Duodenal mucosa (tissue), 2 donors: ENCODE data around the gene EPHA8.
A peak's percentile ranks its signal among the peaks of the same experiment; 100 is the strongest.

Source experiments
- H3K27ac ChIP-seq: one replicate; pipeline ENCODE4 v1.7.0; 2013; ENCODE audit warnings: low read depth, low read length
- H3K27me3 ChIP-seq, 2 donors: one replicate each; pipeline ENCODE4 v1.7.0; 2013; ENCODE audit warnings: low read length in 2 of 2, control low read depth in 1 of 2; ENCODE audit not compliant: insufficient read depth in 2 of 2, control insufficient read depth in 1 of 2
- H3K36me3 ChIP-seq, 2 donors: one replicate each; pipeline ENCODE4 v1.7.0; 2013; ENCODE audit warnings: low read length in 2 of 2, control low read depth in 1 of 2; ENCODE audit not compliant: insufficient read depth in 2 of 2, control insufficient read depth in 1 of 2
- H3K4me1 ChIP-seq, 2 donors: one replicate each; pipeline ENCODE4 v1.7.0; 2013; ENCODE audit warnings: low read length in 2 of 2, control low read depth in 1 of 2; ENCODE audit not compliant: insufficient read depth in 2 of 2, control insufficient read depth in 1 of 2
- H3K4me3 ChIP-seq, 2 donors: one replicate each; pipeline ENCODE4 v1.7.0; 2013; ENCODE audit warnings: low read length in 2 of 2, low read depth in 1 of 2
- H3K9ac ChIP-seq, 2 donors: one replicate each; pipeline ENCODE4 v1.7.0; 2013; ENCODE audit warnings: low read length in 2 of 2, low read depth in 1 of 2
- H3K9me3 ChIP-seq, 2 donors: one replicate each; pipeline ENCODE4 v1.7.0; 2013; ENCODE audit warnings: low read length in 2 of 2, control low read depth in 1 of 2; ENCODE audit not compliant: control insufficient read depth in 1 of 2

The EPHA8 gene

DNA sequence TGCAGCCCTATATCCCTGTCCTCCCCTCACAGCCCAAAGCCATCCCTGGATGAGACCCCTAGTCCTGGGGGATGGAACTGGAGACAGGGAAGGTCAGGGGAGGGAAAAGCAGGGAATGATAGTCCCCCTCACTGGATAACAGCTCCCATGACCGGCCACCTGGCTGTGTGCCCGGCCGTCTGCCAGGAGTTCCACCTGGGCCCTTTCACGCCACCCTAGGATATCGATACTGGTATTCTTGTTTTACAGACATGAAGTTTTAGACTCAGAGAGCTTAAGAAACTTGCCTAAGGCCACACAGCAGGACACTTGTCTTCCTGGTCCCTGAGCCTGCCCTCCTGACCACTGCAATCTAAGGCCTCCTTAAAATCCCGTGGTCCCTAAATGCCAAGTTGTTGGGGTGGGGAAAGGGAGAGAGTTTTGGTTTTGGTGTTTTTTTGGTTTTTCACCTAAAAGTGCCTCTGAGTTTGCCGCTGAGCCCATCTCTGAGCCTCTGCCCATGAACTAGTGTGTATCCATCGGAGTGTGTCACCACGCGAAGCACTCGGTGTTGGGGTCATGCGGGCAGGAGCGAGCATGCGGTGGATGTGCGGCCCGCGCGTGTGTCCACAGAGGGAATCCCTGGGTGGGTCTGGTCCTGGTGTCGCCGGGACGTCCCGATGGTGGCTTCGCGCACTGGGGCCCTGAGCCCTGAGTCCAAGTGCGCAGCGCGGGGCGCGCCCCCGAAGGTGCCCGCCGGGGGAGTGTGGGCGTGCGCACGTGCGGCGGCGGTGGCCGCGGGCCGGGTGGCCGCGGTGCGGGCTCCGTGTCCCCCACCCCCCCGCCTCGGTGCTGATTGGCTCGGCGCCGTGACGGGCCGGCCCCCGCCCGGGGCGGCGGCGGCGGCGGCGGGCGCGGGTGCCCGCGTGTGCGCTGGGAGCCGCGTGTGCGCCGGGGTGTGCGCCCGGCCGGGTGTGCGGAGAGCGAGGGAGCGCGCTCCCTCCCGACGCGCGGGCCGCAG, at the start of gene EPHA8:
Gene EPHA8, plus strand, starts transcription at position 906 of the 1,000 bp plus-strand sequence. CDS start 147 bp downstream, outside the sequence.
- Histone ChIP-seq H3K9ac (no peak within 1 kb of the TSS), H3K4me1 (peaks cover 3 to 9% of the 10 kb centered on the region in 2 donors), H3K9me3 (no peaks in the 10 kb centered on the region), H3K4me3 (peak within 1 kb of the TSS in 1 of 2 donors; percentile 28), H3K27me3 (peaks cover 41 to 59% of the 10 kb centered on the region in 2 donors), H3K36me3 (no peaks in the 10 kb centered on the region), H3K27ac (no peak within 1 kb of the TSS)

DNA sequence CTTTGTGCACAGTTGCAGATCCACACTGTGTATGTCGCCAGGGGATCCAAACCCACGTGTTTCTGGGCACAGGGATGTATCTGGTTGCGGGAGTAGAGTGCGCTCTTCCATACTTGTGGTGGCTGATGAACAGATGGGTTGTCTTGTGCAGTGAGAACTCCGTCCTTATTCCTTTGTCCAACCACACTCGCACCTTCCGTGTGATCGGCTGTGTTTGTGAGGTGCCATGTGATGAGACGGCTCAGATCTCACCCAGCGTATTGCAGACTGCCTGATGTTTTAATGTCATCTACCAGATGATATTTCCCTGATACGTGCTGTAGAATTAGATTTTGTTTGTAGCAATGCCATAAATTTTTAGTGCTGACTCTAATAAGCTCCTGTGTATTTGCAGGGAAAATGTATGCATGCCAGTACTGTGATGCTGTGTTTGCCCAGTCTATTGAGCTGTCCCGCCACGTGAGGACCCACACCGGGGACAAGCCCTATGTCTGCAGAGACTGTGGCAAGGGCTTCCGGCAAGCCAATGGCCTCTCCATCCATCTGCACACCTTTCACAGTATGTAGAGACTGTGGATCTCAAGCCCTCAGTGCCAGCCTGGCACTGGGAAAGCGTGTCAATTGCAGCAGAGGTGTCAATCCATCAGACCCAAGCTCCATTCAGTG, 46.2 kb upstream of the EPHA8 start:
- Histone ChIP-seq H3K27ac (no peak overlapping the region), H3K4me3 (no peak overlapping the region), H3K27me3 (no peaks in the 10 kb centered on the region), H3K9ac (no peak overlapping the region), H3K4me1 (no peaks in the 10 kb centered on the region), H3K36me3 (peaks cover 76 to 98% of the 10 kb centered on the region in 2 donors), H3K9me3 (no peaks in the 10 kb centered on the region)

DNA sequence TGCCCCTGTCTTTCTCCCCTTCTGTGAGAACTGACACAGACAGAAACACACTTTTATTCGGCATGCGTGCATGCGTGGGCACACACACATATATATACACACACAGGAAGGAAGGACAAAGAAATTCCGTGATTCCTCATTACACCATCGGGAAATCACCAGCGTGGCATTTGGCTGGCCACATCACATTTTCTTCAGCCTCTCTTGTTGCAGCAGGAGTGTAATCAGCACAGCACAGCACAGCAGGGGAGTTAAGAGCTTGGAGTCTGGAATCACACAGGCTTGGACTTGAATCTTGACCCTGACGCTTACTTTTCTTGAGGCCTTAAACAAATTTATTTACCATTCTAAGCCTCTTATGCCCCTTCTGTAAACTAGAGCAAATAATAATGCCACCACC, 45.3 kb upstream of the EPHA8 start:
- Histone ChIP-seq H3K27ac (no peak overlapping the region), H3K27me3 (no peaks in the 10 kb centered on the region), H3K4me3 (no peak overlapping the region), H3K4me1 (no peaks in the 10 kb centered on the region), H3K36me3 (peaks cover 77 to 95% of the 10 kb centered on the region in 2 donors), H3K9ac (no peak overlapping the region), H3K9me3 (no peaks in the 10 kb centered on the region)

DNA sequence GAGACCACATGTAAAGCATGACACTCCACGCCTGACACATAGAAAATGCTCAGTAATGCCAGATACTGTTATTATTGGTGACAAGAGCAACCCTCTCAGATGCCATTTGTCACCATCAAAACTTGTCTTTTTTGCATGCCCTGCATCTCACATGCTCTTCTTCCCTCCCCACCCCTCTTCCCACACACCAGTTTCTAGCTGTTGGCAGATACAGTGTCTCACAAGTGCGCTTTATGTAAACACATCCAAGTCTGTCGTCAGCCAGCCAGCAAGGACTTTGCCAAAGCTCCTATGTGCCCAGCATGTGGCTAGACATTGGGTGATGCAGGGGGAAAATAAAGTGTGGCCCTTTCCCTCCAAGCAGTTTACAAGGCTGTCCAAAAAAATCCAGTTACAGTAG, 44.9 kb upstream of the EPHA8 start:
- no peaks in the 10 kb centered on the region for H3K27me3 ChIP-seq
- H3K4me1 ChIP-seq, result no peaks in the 10 kb centered on the region
- no peak overlapping the region for H3K9ac ChIP-seq
- H3K36me3 ChIP-seq, result peaks cover 79 to 94% of the 10 kb centered on the region in 2 donors
- H3K4me3 ChIP-seq, result no peak overlapping the region
- no peak overlapping the region for H3K27ac ChIP-seq
- H3K9me3 ChIP-seq, result no peaks in the 10 kb centered on the region

DNA sequence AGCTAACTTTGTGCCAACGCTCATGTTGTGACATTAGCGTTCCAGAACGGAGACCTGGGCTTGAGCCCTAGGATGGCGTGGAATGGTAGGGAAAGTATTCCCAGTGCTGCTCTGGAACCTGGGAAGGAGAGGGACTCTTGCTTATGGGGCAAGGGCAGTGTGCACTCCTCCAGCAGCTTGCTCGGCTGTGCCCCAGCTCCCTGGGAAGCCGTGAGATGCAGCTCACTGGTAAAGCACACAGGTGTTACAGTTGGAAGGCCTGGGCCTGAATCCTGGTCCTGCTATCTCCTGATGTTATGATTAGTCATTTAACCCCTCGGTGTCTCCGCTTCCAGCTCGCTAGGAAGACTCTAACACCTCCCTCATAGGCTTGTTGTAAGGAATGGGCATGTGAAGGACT, 42.4 kb upstream of the EPHA8 start:
- no peak overlapping the region for H3K4me3 ChIP-seq

DNA sequence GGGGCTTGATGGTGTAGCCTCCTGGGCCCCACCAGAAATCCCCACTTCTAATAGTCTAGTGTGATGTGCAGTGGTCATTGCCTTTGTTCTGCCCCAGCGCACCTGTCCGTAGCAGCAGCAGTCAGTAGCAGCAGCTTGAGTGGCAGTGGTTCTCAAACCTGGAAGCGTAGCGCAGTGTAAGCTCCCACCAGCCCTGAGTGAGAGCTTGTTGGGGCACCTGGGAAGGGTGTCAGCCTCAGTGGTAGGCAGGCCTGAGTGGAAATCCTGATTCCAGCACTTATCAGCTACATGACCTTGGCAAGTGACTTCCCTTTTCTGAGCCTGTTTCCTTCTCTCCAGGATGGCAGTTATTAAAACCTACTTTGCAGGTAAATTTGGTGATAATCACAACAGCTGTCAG, 41.6 kb upstream of the EPHA8 start:
- Histone ChIP-seq H3K4me1 (no peaks in the 10 kb centered on the region), H3K9me3 (no peaks in the 10 kb centered on the region), H3K9ac (no peak overlapping the region), H3K27me3 (no peaks in the 10 kb centered on the region), H3K27ac (no peak overlapping the region), H3K4me3 (no peak overlapping the region), H3K36me3 (peaks cover 84 to 92% of the 10 kb centered on the region in 2 donors)

More for the DNA sequence above, 42.4 kb upstream of the EPHA8 start:
- Histone ChIP-seq H3K9ac (no peak overlapping the region), H3K9me3 (no peaks in the 10 kb centered on the region), H3K27ac (no peak overlapping the region), H3K27me3 (no peaks in the 10 kb centered on the region), H3K36me3 (peaks cover 83 to 92% of the 10 kb centered on the region in 2 donors), H3K4me1 (no peaks in the 10 kb centered on the region)

DNA sequence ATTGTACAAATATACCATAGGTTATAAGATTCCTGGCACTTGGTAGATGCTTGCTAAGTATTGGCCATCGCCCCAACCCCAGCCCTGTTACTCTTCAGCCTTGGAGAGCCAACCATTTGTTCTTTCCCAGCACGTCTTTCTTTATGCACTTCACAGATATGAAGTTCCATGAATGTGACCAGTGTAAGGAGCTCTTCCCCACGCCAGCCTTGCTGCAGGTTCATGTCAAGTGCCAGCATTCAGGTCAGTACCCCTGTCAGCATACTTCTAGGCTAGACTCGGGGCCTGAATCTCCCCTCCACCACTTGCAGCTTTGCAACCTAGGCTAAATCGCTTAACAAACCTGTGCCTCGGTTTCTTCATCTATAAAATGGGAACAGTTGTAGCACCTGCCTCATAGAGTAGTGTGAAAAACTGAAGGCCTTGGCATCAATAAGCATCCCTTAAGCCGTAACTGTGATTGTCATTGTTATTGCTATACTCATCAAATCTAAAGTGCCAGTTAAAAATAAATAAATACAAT, 41.0 kb upstream of the EPHA8 start:
- Histone ChIP-seq H3K36me3 (peaks cover 82 to 92% of the 10 kb centered on the region in 2 donors), H3K9ac (no peak overlapping the region), H3K4me3 (no peak overlapping the region), H3K27me3 (no peaks in the 10 kb centered on the region), H3K4me1 (no peaks in the 10 kb centered on the region), H3K9me3 (no peaks in the 10 kb centered on the region), H3K27ac (no peak overlapping the region)

DNA sequence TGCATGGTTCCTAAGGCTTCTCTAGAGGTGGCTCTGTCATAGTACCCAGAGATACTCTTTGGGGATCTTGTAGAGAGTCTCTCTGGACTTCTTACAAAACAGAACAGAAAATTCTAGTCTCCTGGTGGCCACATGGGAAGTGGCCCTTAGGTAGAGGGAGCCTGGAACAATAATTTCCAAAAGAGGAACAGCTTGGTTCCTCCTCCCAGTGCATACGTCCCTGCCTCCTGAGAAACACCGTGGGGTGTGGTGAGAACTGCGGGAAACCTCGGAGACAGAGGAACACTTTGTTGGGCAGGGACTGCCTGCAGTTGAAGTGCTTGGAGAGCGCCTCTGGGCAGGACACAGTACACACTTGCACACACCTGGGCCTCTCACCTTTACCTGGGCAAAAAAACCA, 38.8 kb upstream of the EPHA8 start:
- no peaks in the 10 kb centered on the region for H3K27me3 ChIP-seq
- H3K36me3 ChIP-seq, result peaks cover 63 to 83% of the 10 kb centered on the region in 2 donors
- no peak overlapping the region for H3K4me3 ChIP-seq
- no peak overlapping the region for H3K9ac ChIP-seq
- H3K27ac ChIP-seq, result no peak overlapping the region
- no peaks in the 10 kb centered on the region for H3K9me3 ChIP-seq
- no peaks in the 10 kb centered on the region for H3K4me1 ChIP-seq

DNA sequence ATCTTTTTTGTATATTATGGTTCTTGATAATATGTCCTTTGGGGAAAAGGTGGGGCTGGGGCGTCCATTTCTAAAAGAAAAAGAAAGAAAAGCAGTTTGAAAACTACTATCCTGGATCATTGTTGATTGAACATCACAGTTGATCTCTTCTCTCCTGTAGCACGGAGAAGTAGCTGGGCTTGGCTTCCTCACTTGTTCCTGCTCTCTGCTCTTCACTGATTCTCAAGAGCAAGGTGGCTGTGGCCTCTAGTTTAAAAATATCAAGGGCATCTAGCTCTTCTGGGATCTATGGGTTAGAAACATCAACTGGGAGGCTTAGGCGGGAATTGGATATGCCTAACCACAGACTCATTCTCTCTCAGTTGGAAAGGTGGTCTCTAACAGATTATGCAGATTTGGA, 38.1 kb upstream of the EPHA8 start:
- peaks cover 57 to 76% of the 10 kb centered on the region in 2 donors for H3K36me3 ChIP-seq
- no peaks in the 10 kb centered on the region for H3K27me3 ChIP-seq
- H3K9ac ChIP-seq, result no peak overlapping the region
- H3K27ac ChIP-seq, result no peak overlapping the region
- H3K9me3 ChIP-seq, result no peaks in the 10 kb centered on the region
- H3K4me3 ChIP-seq, result no peak overlapping the region
- H3K4me1 ChIP-seq, result peaks cover 0 to 4% of the 10 kb centered on the region in 2 donors

DNA sequence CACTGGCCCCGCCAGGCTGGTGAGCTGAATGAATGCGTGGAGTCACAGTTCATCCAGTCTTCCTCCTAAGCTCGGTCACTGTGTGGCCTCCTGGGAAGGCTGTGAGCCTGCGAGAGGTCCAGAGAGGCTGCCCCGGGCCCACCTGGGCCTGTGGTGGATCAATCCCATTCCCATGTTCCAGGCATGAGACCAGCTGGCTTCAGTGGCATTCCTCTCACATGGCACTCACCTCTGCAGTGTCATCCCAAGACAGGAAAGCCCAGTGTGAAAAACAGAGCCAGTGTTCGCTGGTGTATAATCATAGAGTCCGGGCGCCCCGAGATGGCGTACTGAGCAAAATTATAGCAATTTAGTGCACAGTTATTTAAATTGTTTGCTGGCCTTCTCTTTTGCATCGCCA, 37.6 kb upstream of the EPHA8 start:
- H3K4me3 ChIP-seq, result no peak overlapping the region
- no peaks in the 10 kb centered on the region for H3K9me3 ChIP-seq
- no peak overlapping the region for H3K9ac ChIP-seq
- no peak overlapping the region for H3K27ac ChIP-seq
- peaks cover 52 to 72% of the 10 kb centered on the region in 2 donors for H3K36me3 ChIP-seq
- H3K27me3 ChIP-seq, result no peaks in the 10 kb centered on the region
- peaks cover under 1 to 9% of the 10 kb centered on the region in 2 donors for H3K4me1 ChIP-seq
